GM12878 (cell line): ENCODE data around the gene COL5A1. TPM values are rescaled to one million over a fixed set of nuclear protein-coding genes. Genes with fewer than 3 reads are reported as not detected.
"Not testable (repeated sequence)": the region's sequence is repeated elsewhere in the genome, so short reads cannot be mapped to it uniquely, and the experiment has no call there.

Experiments used
- ATAC-seq: fragments of 200-7000 bp; cut with Tn5 transposase; 3 replicates; pipeline ENCODE4 v1.9.1; 2020; ENCODE audit warnings: mild to moderate bottlenecking, moderate library complexity
- BruUV-seq: library from RNA; stranded (reverse); fragments of 400-500 nt; replicated peaks from 2 replicates; lab custom pipeline; 2021; lab: Mats Ljungman, UMichigan
- CTCF ChIA-PET: fragments of 300-600 bp; sonication (Branson Sonifier 250); formaldehyde crosslinking; extraction: SDS; loops from one replicate; lab custom pipeline; 2021; ENCODE audit warnings: inconsistent platforms; lab: Yijun Ruan, JAX
- POLR2A ChIA-PET: fragments of 350-600 bp; formaldehyde crosslinking; extraction: SDS; loops from one replicate; lab custom pipeline; 2021; ENCODE audit warnings: inconsistent platforms; lab: Charles Lee
- RAD21 ChIA-PET: fragments of 300-600 bp; sonication (Branson Sonifier 250); formaldehyde crosslinking; loops from one replicate; lab custom pipeline; 2023; ENCODE audit warnings: antibody characterized with exemption; ENCODE audit not compliant: unreplicated experiment; lab: Charles Lee
- SMC1A ChIA-PET: fragments of 300-600 bp; sonication (Branson Sonifier 250); formaldehyde crosslinking; loops from one replicate; lab custom pipeline; 2023; ENCODE audit not compliant: unreplicated experiment, uncharacterized antibody; lab: Charles Lee
- DNase-seq: peaks from one replicate; pipeline ENCODE4 v3.0.0-alpha.2; 2011; ENCODE audit warnings: low read depth, low spot score
- FAIRE-seq: peaks from 3 replicates; lab custom pipeline; 2011; peaks lifted over from hg19 to GRCh38; lab: Jason Lieb, UNC
- H2AFZ ChIP-seq: 2 replicates; pipeline ENCODE4 v1.6.0; 2011; ENCODE audit warnings: low read depth, low read length, control low read depth; ENCODE audit not compliant: control insufficient read depth
- H3K27ac ChIP-seq: 2 replicates; pipeline ENCODE4 v1.5.1; 2011; ENCODE audit warnings: control low read depth; ENCODE audit not compliant: control insufficient read depth, insufficient read depth
- H3K27me3 ChIP-seq, 2 experiments: replicated peaks in 1 of 2; 2 replicates each; pipeline versions ENCODE4 v1.6.0 to v1.6.1; 2011; ENCODE audit warnings: low read length in 1 of 2; ENCODE audit not compliant: control insufficient read depth in 2 of 2, insufficient read depth in 2 of 2
- H3K36me3 ChIP-seq, 2 experiments: 2 replicates each; pipeline ENCODE4 v1.5.1; 2011; ENCODE audit warnings: low read length in 1 of 2; ENCODE audit not compliant: control insufficient read depth in 2 of 2, insufficient read depth in 2 of 2
- H3K4me1 ChIP-seq: 2 replicates; pipeline ENCODE4 v1.6.1; 2011; ENCODE audit warnings: mild to moderate bottlenecking, low read length, moderate library complexity, mixed read lengths; ENCODE audit not compliant: control insufficient read depth, insufficient read depth
- H3K4me2 ChIP-seq: 2 replicates; pipeline ENCODE4 v1.6.0; 2011; ENCODE audit warnings: control low read depth; ENCODE audit not compliant: control insufficient read depth, insufficient read depth
- H3K4me3 ChIP-seq: fragments of 200-600 bp; sonication (generic); 2 replicates; pipeline ENCODE4 v1.5.1; 2016
- H3K79me2 ChIP-seq: 2 replicates; pipeline ENCODE4 v1.6.0; 2011; ENCODE audit warnings: low read length; ENCODE audit not compliant: control insufficient read depth, insufficient read depth
- H3K9ac ChIP-seq: 2 replicates; pipeline ENCODE4 v1.8.0; 2011; ENCODE audit warnings: low read length, control low read depth, mixed read lengths; ENCODE audit not compliant: control insufficient read depth, insufficient read depth
- H3K9me3 ChIP-seq: replicated peaks from 3 replicates; pipeline ENCODE4 v1.5.1; 2011; ENCODE audit warnings: mild to moderate bottlenecking, low read length; ENCODE audit not compliant: control insufficient read depth, insufficient read depth
- H4K20me1 ChIP-seq: 2 replicates; pipeline ENCODE4 v1.6.0; 2011; ENCODE audit not compliant: control insufficient read depth, insufficient read depth
- GATAD2B ChIP-seq: fragments of 450-650 bp; conservative IDR thresholded peaks from 2 replicates; pipeline ENCODE4 v1.6.1; 2017; ENCODE audit warnings: low read depth, mild to moderate bottlenecking, moderate library complexity
- RAD51 ChIP-seq: fragments of 450-650 bp; IDR thresholded peaks from 2 replicates; pipeline ENCODE4 v1.6.1; 2016; ENCODE audit warnings: moderate library complexity, mild to moderate bottlenecking, inconsistent platforms
- RUNX3 ChIP-seq: IDR thresholded peaks from 2 replicates; pipeline ENCODE4 v1.6.1; 2012; ENCODE audit warnings: low read length, inconsistent platforms
- WGBS: methylation state at CpG from one replicate; pipeline ENCODE4 v1.1.6; 2016; ENCODE audit warnings: low lambda C conversion rate; ENCODE audit not compliant: insufficient replicate concordance, insufficient coverage; ENCODE audit errors: missing lambda C conversion rate; 5-methylcytosine and 5-hydroxymethylcytosine counted together
- in situ Hi-C: fragments of 300-500 bp; cut with MboI; formaldehyde crosslinking; loops from 9 replicates; pipeline ENCODE4 v1.14.3; 2018; ENCODE audit warnings: mixed read lengths
- intact Hi-C: fragments of 100-400 bp; cut with micrococcal nuclease; formaldehyde crosslinking; loops from one replicate; pipeline ENCODE4 v1.14.2; 2022; ENCODE audit not compliant: unreplicated experiment
- polyA plus RNA-seq, 11 experiments: library from polyadenylated mRNA; depleted of rRNA in 4 of 11; unstranded in 6 of 11; stranded (reverse) in 5 of 11; fragments of >200 nt; fragmentation: Nextera tagmentation in 4 of 11; fragmentation: Illumina TruSeq in 1 of 11; extraction: Ambion mirVana in 4 of 11; extraction: Trizol in 1 of 11; gene quantifications; 1 replicate in 1 of 11; 2 replicates in 10 of 11; pipeline versions ENCODE4 v1.2.1 to v1.2.3, GENCODE V29; 2011 to 2016; ENCODE audit warnings: inconsistent platforms in 2 of 11, missing spikeins in 2 of 11, low read depth in 1 of 11
- total RNA-seq, 4 experiments: library from RNA; depleted of rRNA in 3 of 4; stranded (reverse); fragments of >200 nt in 3 of 4; fragmentation: Illumina TruSeq in 1 of 4; extraction: Trizol in 1 of 4; gene quantifications; 2 replicates each; pipeline versions ENCODE4 v1.2.1 to v1.2.3, GENCODE V29; 2013 to 2021

Gene COL5A1
- total and polyA plus RNA-seq, 10 of the 15 experiments (the other 5 are each of a cell fraction or from before 2014, with no cell fraction given) = under 0.01 to 0.15 (median 0.13) TPM; not detected in 4

GRCh38 chr9:134643222-134643671, 1.6 kb downstream of the COL5A1 start:
- in situ Hi-C loops = no loop called here
- H3K9ac ChIP-seq = no peak overlapping the region
- POLR2A ChIA-PET = no interaction called here

GRCh38 chr9:134644401-134644724, 2.8 kb downstream of the COL5A1 start:
- 90% methylated on average over 3 of the region's 14 CpGs for WGBS
- BruUV-seq, POLR2A ChIA-PET, H3K4me3 ChIP-seq, H3K27me3 ChIP-seq, H3K79me2 ChIP-seq, intact Hi-C loops, H4K20me1 ChIP-seq, CTCF ChIA-PET, H3K36me3 ChIP-seq, H3K9me3 ChIP-seq, H3K27ac ChIP-seq, H2AFZ ChIP-seq, ATAC-seq, H3K4me1 ChIP-seq, SMC1A ChIA-PET, RAD21 ChIA-PET, H3K4me2 ChIP-seq, DNase-seq, FAIRE-seq, in situ Hi-C loops, H3K9ac ChIP-seq: not testable (repeated sequence)

More at GRCh38 chr9:134643222-134643671, 1.6 kb downstream of the COL5A1 start:
- H3K4me3 ChIP-seq = no peak overlapping the region
- H3K9me3 ChIP-seq = no peaks in the 10 kb centered on the region
- no peak overlapping the region for H3K4me2 ChIP-seq
- RAD21 ChIA-PET = no interaction called here
- H3K79me2 ChIP-seq = no peaks in the 10 kb centered on the region
- no peaks in the 10 kb centered on the region for H4K20me1 ChIP-seq
- no TSS peak for BruUV-seq
- CTCF ChIA-PET = no interaction called here
- no peak for ATAC-seq
- no peaks in the 10 kb centered on the region for H3K4me1 ChIP-seq
- H3K36me3 ChIP-seq = no peaks in the 10 kb centered on the region
- SMC1A ChIA-PET = no interaction called here
- 52% methylated on average over 16 of the region's 16 CpGs for WGBS
- TF ChIP-seq RAD51 (no peak), GATAD2B (no peak), RUNX3 (no peak)
- intact Hi-C loops = no loop called here
- no peak overlapping the region for H2AFZ ChIP-seq
- no peak overlapping the region for H3K27ac ChIP-seq
- peaks cover 4 to 5% of the 10 kb centered on the region in 2 experiments for H3K27me3 ChIP-seq
- DNase-seq = no peak
- FAIRE-seq = no peak
